Esophagus squamous epithelium (tissue), 5 donors: ENCODE data around the gene RCAN2. TPM values are rescaled to one million over a fixed set of nuclear protein-coding genes. Genes with fewer than 3 reads are reported as not detected.
A peak's percentile ranks its signal among the peaks of the same experiment; 100 is the strongest.
"Not testable (repeated sequence)": the region's sequence is repeated elsewhere in the genome, so short reads cannot be mapped to it uniquely, and the experiment has no call there.

Experiments
- DNase-seq: peaks from one replicate; lab custom pipeline; 2025; lab: John Stamatoyannopoulos, UW
- H3K27ac ChIP-seq, 4 donors: fragments of 200-600 bp; sonication (generic); one replicate each; pipeline ENCODE4 v1.5.1; 2016 to 2019; ENCODE audit warnings: mild to moderate bottlenecking in 1 of 4
- H3K27me3 ChIP-seq, 4 donors: fragments of 200-600 bp; sonication (generic); 1 replicate in 3 of 4; 2 replicates in 1 of 4; pipeline versions ENCODE4 v1.5.1 to v1.6.0; 2017 to 2021; ENCODE audit warnings: antibody characterized with exemption in 1 of 4
- H3K36me3 ChIP-seq, 3 donors: fragments of 200-600 bp; sonication (generic); one replicate each; pipeline ENCODE4 v1.5.1; 2016 to 2019
- H3K4me1 ChIP-seq, 3 donors: fragments of 200-600 bp; sonication (generic); one replicate each; pipeline ENCODE4 v1.5.1; 2017 to 2019
- H3K4me3 ChIP-seq, 4 donors: fragments of 200-600 bp; sonication (generic); 1 replicate in 3 of 4; 2 replicates in 1 of 4; pipeline ENCODE4 v1.5.1; 2016 to 2019; ENCODE audit warnings: mild to moderate bottlenecking in 2 of 4, moderate library complexity in 1 of 4
- H3K9me3 ChIP-seq, 3 donors: fragments of 200-600 bp; sonication (generic); one replicate each; pipeline ENCODE4 v1.5.1; 2016 to 2019
- CTCF ChIP-seq, 6 experiments: fragments of 450-650 bp in 4 of 6; fragments of 200-600 bp in 2 of 6; sonication (generic) in 2 of 6; IDR thresholded peaks; one replicate each; pipeline ENCODE4 v1.5.1; 2016 to 2019; ENCODE audit warnings: antibody characterized with exemption in 6 of 6, mild to moderate bottlenecking in 4 of 6, moderate library complexity in 4 of 6
- POLR2A ChIP-seq, 4 donors: fragments of 450-650 bp; IDR thresholded peaks; one replicate each; pipeline ENCODE4 v1.6.1; 2017; ENCODE audit warnings: antibody characterized with exemption in 4 of 4, mild to moderate bottlenecking in 4 of 4, moderate library complexity in 3 of 4
- WGBS, 2 donors: methylation state at CpG; one replicate each; pipeline ENCODE4 v1.1.5; 2018; 5-methylcytosine and 5-hydroxymethylcytosine counted together
- intact Hi-C: fragments of 100-400 bp; cut with DNase I; formaldehyde crosslinking; loops from one replicate; pipeline ENCODE4 v1.15.0; 2022
- total RNA-seq, 4 donors: library from RNA; depleted of rRNA; stranded (reverse); fragments of >200 nt; gene quantifications; one replicate each; pipeline ENCODE4 v1.1.0, GENCODE V29; 2016
- donor health status: DM: yes; HTN: yes; CAD: no.

The RCAN2 gene
- total RNA-seq, 4 donors from 2014 or later = 1.4 to 12.4 (median 4.0) TPM

- Histone ChIP-seq H3K9me3 (no peaks in the 10 kb centered on the region), H3K4me1 (peaks cover 0 to 31% (median 0%) of the 10 kb centered on the region in 3 donors), H3K4me3 (peak overlapping the region in 1 of 4 donors; percentile 24), H3K27ac (peak overlapping the region in 3 of 4 donors; percentile 9 to 59 (median 51)), H3K27me3 (no peaks in the 10 kb centered on the region), H3K36me3 (no peaks in the 10 kb centered on the region)
- TF ChIP-seq POLR2A (IDR thresholded peaks at IDR 0.05) = no peak
- no peak for TF ChIP-seq CTCF (IDR thresholded peaks at IDR 0.05)
- no peak for DNase-seq
- intact Hi-C loops = loop anchor here (10.0 kb wide), 1 partner anchor 313 kb away; no protein-coding TSS in a partner anchor
- 59 to 76% methylated on average over 13 of the region's 13 CpGs for WGBS, 2 donors
Measured at GRCh38 chr6:46407776-46408530, 83.3 kb downstream of the RCAN2 start.

GRCh38 chr6:46407246-46407645, 84.0 kb downstream of the RCAN2 start:
- WGBS, 2 donors = 75% methylated on average over 3 of the region's 3 CpGs
- H3K27ac ChIP-seq = peak overlapping the region in 3 of 4 donors; percentile 19 to 68 (median 51)
- H3K4me3 ChIP-seq = peak overlapping the region in 1 of 4 donors; percentile 24
- H3K27me3 ChIP-seq = no peaks in the 10 kb centered on the region
- no peaks in the 10 kb centered on the region for H3K36me3 ChIP-seq
- H3K9me3 ChIP-seq = no peaks in the 10 kb centered on the region
- TF ChIP-seq CTCF (IDR thresholded peaks at IDR 0.05) = no peak
- no peak for TF ChIP-seq POLR2A (IDR thresholded peaks at IDR 0.05)
- peaks cover 0 to 31% (median 0%) of the 10 kb centered on the region in 3 donors for H3K4me1 ChIP-seq
- no peak for DNase-seq
- intact Hi-C loops = loop anchor here (10.0 kb wide), 1 partner anchor 312 kb away; no protein-coding TSS in a partner anchor

- not testable (repeated sequence) for H3K9me3 ChIP-seq, H3K27ac ChIP-seq, DNase-seq, H3K36me3 ChIP-seq, H3K4me3 ChIP-seq, H3K27me3 ChIP-seq
- peaks cover 0 to 24% (median 0%) of the 10 kb centered on the region in 3 donors for H3K4me1 ChIP-seq
- WGBS, 2 donors = 83 to 100% methylated on average over 2 to 5 of the region's 32 CpGs
- intact Hi-C loops = loop anchor here (10.0 kb wide), 1 partner anchor 311 kb away; no protein-coding TSS in a partner anchor
Measured at GRCh38 chr6:46405620-46406180, 85.5 kb downstream of the RCAN2 start.

GRCh38 chr6:46400898-46401297, 90.4 kb downstream of the RCAN2 start:
- H3K4me3 ChIP-seq = no peak overlapping the region
- H3K27me3 ChIP-seq = no peaks in the 10 kb centered on the region
- H3K27ac ChIP-seq = no peak overlapping the region
- no peaks in the 10 kb centered on the region for H3K9me3 ChIP-seq
- H3K4me1 ChIP-seq = no peaks in the 10 kb centered on the region
- H3K36me3 ChIP-seq = no peaks in the 10 kb centered on the region
- 43 to 55% methylated on average over 1 of the region's 1 CpG for WGBS, 2 donors
- TF ChIP-seq POLR2A (IDR thresholded peaks at IDR 0.05) = no peak
- TF ChIP-seq CTCF (IDR thresholded peaks at IDR 0.05) = no peak
- intact Hi-C loops = loop anchor here (10.0 kb wide), 1 partner anchor 306 kb away; no protein-coding TSS in a partner anchor
- no peak for DNase-seq

- WGBS, 2 donors = 66 to 78% methylated on average over 4 of the region's 4 CpGs
- intact Hi-C loops = no loop called here
- H3K27ac ChIP-seq = no peak overlapping the region
Measured at GRCh38 chr6:46395530-46395929, 95.7 kb downstream of the RCAN2 start.

More at GRCh38 chr6:46395530-46395929, 95.7 kb downstream of the RCAN2 start:
- no peak for DNase-seq
- H3K36me3 ChIP-seq = no peaks in the 10 kb centered on the region
- no peak for TF ChIP-seq POLR2A (IDR thresholded peaks at IDR 0.05)
- no peak for TF ChIP-seq CTCF (IDR thresholded peaks at IDR 0.05)
- H3K4me3 ChIP-seq = no peak overlapping the region
- no peaks in the 10 kb centered on the region for H3K27me3 ChIP-seq
- no peaks in the 10 kb centered on the region for H3K9me3 ChIP-seq
- H3K4me1 ChIP-seq = no peaks in the 10 kb centered on the region
